ENCODE measurements around the gene CTPS1. TPM values are rescaled to one million over a fixed set of nuclear protein-coding genes. Genes with fewer than 3 reads are reported as not detected.

Gene CTPS1
- 4.8 and 42.0 TPM in 2 replicates for total RNA-seq (ENCODE audit: low replicate concordance)

GRCh38 chr1:40979241-40980067, at the start of gene CTPS1:
Gene CTPS1, plus strand, starts transcription at chr1:40979696. Its CDS starts 3,595 bp downstream, at chr1:40983291.

GRCh38 chr1:41021526-41022308, 42.2 kb downstream of the CTPS1 start, which contains the start of gene SLFNL1:
Gene SLFNL1, minus strand, starts transcription at chr1:41021725. Its CDS starts 1,065 bp downstream, at chr1:41020660.

Other genes starting within 250 kb of the CTPS1 start
- gene KCNQ4, start 195.9 kb upstream of the CTPS1 start, total RNA-seq (ENCODE audit: low replicate concordance): not detected in 2 replicates
- gene CITED4, start 117.3 kb upstream of the CTPS1 start, total RNA-seq (ENCODE audit: low replicate concordance): 0.12 and 5.4 TPM in 2 replicates
- gene SLFNL1, start 42.0 kb downstream of the CTPS1 start, total RNA-seq (ENCODE audit: low replicate concordance): 0.15 and 0.35 TPM in 2 replicates

All from smooth muscle cell of the coronary artery (primary cell).